ENCODE measurements around the gene OSBPL3.
A peak's percentile ranks its signal among the peaks of the same experiment; 100 is the strongest.

The OSBPL3 gene

DNA sequence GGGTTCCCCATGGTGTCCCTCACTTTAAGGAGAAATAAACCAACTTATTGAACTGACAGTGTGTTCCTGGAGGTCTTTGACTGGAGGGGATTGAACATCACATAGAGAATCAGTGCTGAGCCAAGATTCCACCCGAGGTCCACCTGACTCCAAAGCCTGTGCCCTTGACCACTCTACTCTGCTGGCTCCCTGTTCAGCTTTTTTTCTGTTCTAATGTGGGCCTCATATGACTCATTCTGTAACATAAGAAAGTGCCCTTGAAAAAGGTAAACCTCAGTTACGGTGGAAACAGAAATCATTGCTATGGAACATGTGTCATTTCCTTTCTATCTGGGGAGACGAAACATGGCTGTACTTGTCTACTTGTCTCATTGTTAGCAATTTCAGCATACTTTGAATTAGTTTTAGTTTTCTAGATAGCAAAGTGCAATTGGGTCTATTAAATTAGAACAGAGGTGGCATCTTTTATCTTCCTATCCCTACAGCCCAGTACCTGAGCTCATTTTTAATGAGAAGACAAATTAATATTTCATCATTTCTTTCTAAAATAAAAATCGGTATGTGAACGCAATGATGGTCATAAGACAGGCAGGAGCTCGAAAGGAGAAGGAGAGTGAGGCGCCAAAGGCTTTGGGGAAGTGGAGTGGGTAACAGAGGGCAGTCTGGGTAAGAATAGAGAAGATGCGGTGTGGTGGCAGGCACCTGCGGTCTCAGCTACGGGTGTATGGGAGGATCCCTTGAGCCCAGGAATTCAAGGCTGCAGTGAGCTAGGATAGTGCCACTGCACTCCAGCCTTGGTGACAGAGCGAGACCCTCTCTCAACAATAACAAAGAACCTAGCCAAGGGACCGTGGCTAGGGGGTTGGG lies 224.2 kb downstream of the OSBPL3 start:
- H3K4me3 ChIP-seq (ENCODE audit: low read depth, low read length): peak overlapping the region; percentile 84

GRCh38 chr7:24754906-24755506 lies 225.0 kb downstream of the OSBPL3 start:
- peak overlapping the region; percentile 40 for H3K4me3 ChIP-seq (ENCODE audit: low read depth, low read length)
- TF ChIP-seq, protein P1, sequence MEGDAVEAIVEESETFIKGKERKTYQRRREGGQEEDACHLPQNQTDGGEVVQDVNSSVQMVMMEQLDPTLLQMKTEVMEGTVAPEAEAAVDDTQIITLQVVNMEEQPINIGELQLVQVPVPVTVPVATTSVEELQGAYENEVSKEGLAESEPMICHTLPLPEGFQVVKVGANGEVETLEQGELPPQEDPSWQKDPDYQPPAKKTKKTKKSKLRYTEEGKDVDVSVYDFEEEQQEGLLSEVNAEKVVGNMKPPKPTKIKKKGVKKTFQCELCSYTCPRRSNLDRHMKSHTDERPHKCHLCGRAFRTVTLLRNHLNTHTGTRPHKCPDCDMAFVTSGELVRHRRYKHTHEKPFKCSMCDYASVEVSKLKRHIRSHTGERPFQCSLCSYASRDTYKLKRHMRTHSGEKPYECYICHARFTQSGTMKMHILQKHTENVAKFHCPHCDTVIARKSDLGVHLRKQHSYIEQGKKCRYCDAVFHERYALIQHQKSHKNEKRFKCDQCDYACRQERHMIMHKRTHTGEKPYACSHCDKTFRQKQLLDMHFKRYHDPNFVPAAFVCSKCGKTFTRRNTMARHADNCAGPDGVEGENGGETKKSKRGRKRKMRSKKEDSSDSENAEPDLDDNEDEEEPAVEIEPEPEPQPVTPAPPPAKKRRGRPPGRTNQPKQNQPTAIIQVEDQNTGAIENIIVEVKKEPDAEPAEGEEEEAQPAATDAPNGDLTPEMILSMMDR (IDR thresholded peaks at IDR 0.05; ENCODE audit: borderline replicate concordance, insufficient read depth, low read depth, low read length): no peak

More for the DNA sequence above, 224.2 kb downstream of the OSBPL3 start:
- TF ChIP-seq, protein P1 (IDR thresholded peaks at IDR 0.05; ENCODE audit: borderline replicate concordance, insufficient read depth, low read depth, low read length): no peak

DNA sequence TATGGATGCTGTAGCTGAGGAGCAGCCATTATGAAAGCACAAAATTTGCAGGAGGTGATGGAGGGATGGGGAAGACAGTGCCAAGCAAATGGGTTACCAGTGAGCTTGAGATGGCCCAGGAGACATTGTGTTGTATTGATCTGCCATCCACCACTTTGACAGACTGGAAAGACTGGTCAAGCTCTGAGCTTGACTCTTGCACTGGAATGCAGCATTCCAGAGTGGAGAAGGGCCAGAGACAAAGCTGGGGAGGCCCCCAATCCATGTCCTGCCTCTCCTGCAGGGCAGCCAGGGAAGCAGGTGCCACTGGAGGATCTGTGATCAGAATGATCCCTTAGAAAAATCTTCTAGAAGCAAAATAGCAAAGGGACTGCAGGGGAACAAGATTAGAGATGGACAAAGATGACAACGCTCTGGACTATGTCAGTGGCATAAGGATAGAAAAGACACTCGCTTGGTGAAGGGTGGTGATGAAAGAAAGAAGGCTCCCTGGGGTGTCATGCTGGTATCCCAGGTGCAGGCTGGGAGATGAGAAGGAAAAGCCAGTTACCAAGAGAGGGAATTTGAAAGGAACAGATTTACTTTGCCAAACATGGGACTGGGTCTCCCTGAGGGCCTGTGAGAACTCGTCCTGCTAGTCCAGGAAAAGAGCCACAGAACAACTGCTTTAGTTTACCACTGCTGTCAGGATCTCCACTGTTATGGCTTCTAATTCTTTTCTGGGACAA lies 227.7 kb downstream of the OSBPL3 start:
- no peak overlapping the region for H3K4me3 ChIP-seq (ENCODE audit: low read depth, low read length)

GRCh38 chr7:24751484-24751883 lies 228.5 kb downstream of the OSBPL3 start:
- TF ChIP-seq, protein P1 (IDR thresholded peaks at IDR 0.05; ENCODE audit: borderline replicate concordance, insufficient read depth, low read depth, low read length): no peak
- no peak overlapping the region for H3K4me3 ChIP-seq (ENCODE audit: low read depth, low read length)

More for the DNA sequence above, 227.7 kb downstream of the OSBPL3 start:
- TF ChIP-seq, protein P1 (IDR thresholded peaks at IDR 0.05; ENCODE audit: borderline replicate concordance, insufficient read depth, low read depth, low read length): no peak

GRCh38 chr7:24750441-24751055 lies 229.4 kb downstream of the OSBPL3 start:
- TF ChIP-seq, protein P1 (IDR thresholded peaks at IDR 0.05; ENCODE audit: borderline replicate concordance, insufficient read depth, low read depth, low read length): no peak
- no peak overlapping the region for H3K4me3 ChIP-seq (ENCODE audit: low read depth, low read length)

DNA sequence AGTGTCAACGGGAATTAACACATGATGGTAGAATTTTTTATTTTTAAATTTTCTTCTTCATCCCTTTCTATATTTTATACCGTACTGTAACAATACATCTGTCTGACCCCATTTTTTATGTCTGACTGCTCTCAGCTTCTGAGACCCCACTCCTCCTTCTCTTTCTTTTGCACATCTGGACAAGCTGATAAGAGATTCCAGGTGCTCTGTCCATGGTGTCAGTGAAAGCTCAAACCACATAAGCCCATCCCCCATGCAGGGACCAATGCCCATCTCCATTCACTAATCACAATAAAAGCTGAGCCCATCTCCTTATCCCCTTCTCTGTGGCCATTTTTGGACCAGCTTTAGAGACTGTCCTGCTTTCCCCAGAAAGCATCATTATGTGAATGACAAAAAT lies 231.5 kb downstream of the OSBPL3 start:
- TF ChIP-seq, protein P1 (IDR thresholded peaks at IDR 0.05; ENCODE audit: borderline replicate concordance, insufficient read depth, low read depth, low read length): no peak
- no peak overlapping the region for H3K4me3 ChIP-seq (ENCODE audit: low read depth, low read length)
